GM12878 (cell line): ENCODE data around the gene CATSPERZ. TPM values are rescaled to one million over a fixed set of nuclear protein-coding genes. Genes with fewer than 3 reads are reported as not detected.

Experiments used
- CEBPB ChIP-seq, 2 experiments: fragments of 150-350 bp in 1 of 2; IDR thresholded peaks; 2 replicates each; pipeline ENCODE4 v1.6.1; 2012 to 2014; ENCODE audit warnings: low read depth in 2 of 2, low read length in 2 of 2, borderline replicate concordance in 1 of 2, inconsistent platforms in 1 of 2
- DPF2 ChIP-seq: fragments of 450-650 bp; IDR thresholded peaks from 2 replicates; pipeline ENCODE4 v1.6.1; 2017; ENCODE audit warnings: mild to moderate bottlenecking
- ELK1 ChIP-seq: IDR thresholded peaks from 2 replicates; pipeline ENCODE4 v1.6.1; 2012; ENCODE audit warnings: low read depth, low read length, improper control_type of control experiment
- ETV6 ChIP-seq, 2 experiments: fragments of 450-650 bp in 1 of 2; IDR thresholded peaks in 1 of 2; conservative IDR thresholded peaks in 1 of 2; 2 replicates each; pipeline ENCODE4 v1.6.1; 2014; ENCODE audit warnings: antibody characterized with exemption in 1 of 2, borderline replicate concordance in 1 of 2, low read depth in 1 of 2, mild to moderate bottlenecking in 1 of 2, moderate library complexity in 1 of 2
- IRF3 ChIP-seq: fragments of 450-650 bp; IDR thresholded peaks from 2 replicates; pipeline ENCODE4 v1.6.1; 2014; ENCODE audit warnings: mild to moderate bottlenecking
- MXI1 ChIP-seq: fragments of 150-350 bp; IDR thresholded peaks from 2 replicates; pipeline ENCODE4 v1.6.1; 2011; ENCODE audit warnings: low read depth, mild to moderate bottlenecking, inconsistent platforms, low read length, improper control_type of control experiment
- SMC3 ChIP-seq: IDR thresholded peaks from 2 replicates; pipeline ENCODE4 v1.6.1; 2011; ENCODE audit warnings: low read length, improper control_type of control experiment, borderline replicate concordance
- STAT1 ChIP-seq: fragments of 450-650 bp; conservative IDR thresholded peaks from 2 replicates; pipeline ENCODE4 v1.6.1; 2014; ENCODE audit warnings: antibody characterized with exemption, mild to moderate bottlenecking
- TBL1XR1 ChIP-seq: IDR thresholded peaks from 2 replicates; pipeline ENCODE4 v1.6.1; 2012; ENCODE audit warnings: low read depth, low read length, improper control_type of control experiment
- ZNF592 ChIP-seq: fragments of 450-650 bp; IDR thresholded peaks from 2 replicates; pipeline ENCODE4 v1.6.1; 2017; ENCODE audit warnings: mild to moderate bottlenecking, moderate library complexity
- ZSCAN29 ChIP-seq: fragments of 450-650 bp; IDR thresholded peaks from 2 replicates; pipeline ENCODE4 v1.6.1; 2017; ENCODE audit warnings: mild to moderate bottlenecking, moderate library complexity
- polyA plus RNA-seq, 11 experiments: library from polyadenylated mRNA; depleted of rRNA in 4 of 11; unstranded in 6 of 11; stranded (reverse) in 5 of 11; fragments of >200 nt; fragmentation: Nextera tagmentation in 4 of 11; fragmentation: Illumina TruSeq in 1 of 11; extraction: Ambion mirVana in 4 of 11; extraction: Trizol in 1 of 11; gene quantifications; 1 replicate in 1 of 11; 2 replicates in 10 of 11; pipeline versions ENCODE4 v1.2.1 to v1.2.3, GENCODE V29; 2011 to 2016; ENCODE audit warnings: inconsistent platforms in 2 of 11, missing spikeins in 2 of 11, low read depth in 1 of 11
- total RNA-seq, 4 experiments: library from RNA; depleted of rRNA in 3 of 4; stranded (reverse); fragments of >200 nt in 3 of 4; fragmentation: Illumina TruSeq in 1 of 4; extraction: Trizol in 1 of 4; gene quantifications; 2 replicates each; pipeline versions ENCODE4 v1.2.1 to v1.2.3, GENCODE V29; 2013 to 2021
- TF ChIP-seq, protein P1 (sequence below): IDR thresholded peaks from 2 replicates; pipeline ENCODE4 v1.6.1; 2011; ENCODE audit warnings: borderline replicate concordance, low read depth, mild to moderate bottlenecking, moderate library complexity, mixed read lengths, low read length; ENCODE audit not compliant: insufficient read depth; ENCODE audit errors: extremely low read length
- TF ChIP-seq, protein P2 (sequence below): fragments of 450-650 bp; IDR thresholded peaks from 2 replicates; pipeline ENCODE4 v1.6.1; 2018; ENCODE audit warnings: mild to moderate bottlenecking, low read depth, moderate library complexity; ENCODE audit not compliant: partially characterized antibody
- TF ChIP-seq, protein P3 (sequence below): IDR thresholded peaks from 2 replicates; pipeline ENCODE4 v1.6.1; 2012; ENCODE audit warnings: low read depth, low read length, improper control_type of control experiment
- TF ChIP-seq, protein P4 (sequence below): IDR thresholded peaks from 2 replicates; pipeline ENCODE4 v1.6.1; 2011; ENCODE audit warnings: low read depth, mild to moderate bottlenecking, low read length, moderate library complexity, borderline replicate concordance; ENCODE audit errors: extremely low read depth

The CATSPERZ gene
- total and polyA plus RNA-seq, 10 of the 15 experiments (the other 5 are each of a cell fraction or from before 2014, with no cell fraction given): 0.12 to 0.31 TPM; not detected in 8

- TF ChIP-seq ELK1: no peak
- TF ChIP-seq ETV6 (conservative IDR thresholded peaks at IDR 0.05 in 1 of 2, IDR thresholded peaks at IDR 0.05 in 1 of 2; ENCODE audit: borderline replicate concordance in 1 of 2, low read depth in 1 of 2): no peak
- no peak for TF ChIP-seq SMC3
- no peak for TF ChIP-seq DPF2
- TF ChIP-seq, protein P1, sequence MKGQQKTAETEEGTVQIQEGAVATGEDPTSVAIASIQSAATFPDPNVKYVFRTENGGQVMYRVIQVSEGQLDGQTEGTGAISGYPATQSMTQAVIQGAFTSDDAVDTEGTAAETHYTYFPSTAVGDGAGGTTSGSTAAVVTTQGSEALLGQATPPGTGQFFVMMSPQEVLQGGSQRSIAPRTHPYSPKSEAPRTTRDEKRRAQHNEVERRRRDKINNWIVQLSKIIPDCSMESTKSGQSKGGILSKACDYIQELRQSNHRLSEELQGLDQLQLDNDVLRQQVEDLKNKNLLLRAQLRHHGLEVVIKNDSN: no peak
- no peak for TF ChIP-seq CEBPB (IDR thresholded peaks at IDR 0.05; ENCODE audit: borderline replicate concordance in 1 of 2, low read depth in 2 of 2, low read length in 2 of 2)
- no peak for TF ChIP-seq ZNF592
- no peak for TF ChIP-seq ZSCAN29
- TF ChIP-seq, protein P2, sequence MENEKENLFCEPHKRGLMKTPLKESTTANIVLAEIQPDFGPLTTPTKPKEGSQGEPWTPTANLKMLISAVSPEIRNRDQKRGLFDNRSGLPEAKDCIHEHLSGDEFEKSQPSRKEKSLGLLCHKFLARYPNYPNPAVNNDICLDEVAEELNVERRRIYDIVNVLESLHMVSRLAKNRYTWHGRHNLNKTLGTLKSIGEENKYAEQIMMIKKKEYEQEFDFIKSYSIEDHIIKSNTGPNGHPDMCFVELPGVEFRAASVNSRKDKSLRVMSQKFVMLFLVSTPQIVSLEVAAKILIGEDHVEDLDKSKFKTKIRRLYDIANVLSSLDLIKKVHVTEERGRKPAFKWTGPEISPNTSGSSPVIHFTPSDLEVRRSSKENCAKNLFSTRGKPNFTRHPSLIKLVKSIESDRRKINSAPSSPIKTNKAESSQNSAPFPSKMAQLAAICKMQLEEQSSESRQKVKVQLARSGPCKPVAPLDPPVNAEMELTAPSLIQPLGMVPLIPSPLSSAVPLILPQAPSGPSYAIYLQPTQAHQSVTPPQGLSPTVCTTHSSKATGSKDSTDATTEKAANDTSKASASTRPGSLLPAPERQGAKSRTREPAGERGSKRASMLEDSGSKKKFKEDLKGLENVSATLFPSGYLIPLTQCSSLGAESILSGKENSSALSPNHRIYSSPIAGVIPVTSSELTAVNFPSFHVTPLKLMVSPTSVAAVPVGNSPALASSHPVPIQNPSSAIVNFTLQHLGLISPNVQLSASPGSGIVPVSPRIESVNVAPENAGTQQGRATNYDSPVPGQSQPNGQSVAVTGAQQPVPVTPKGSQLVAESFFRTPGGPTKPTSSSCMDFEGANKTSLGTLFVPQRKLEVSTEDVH: no peak
- TF ChIP-seq STAT1: no peak
- TF ChIP-seq, protein P3, sequence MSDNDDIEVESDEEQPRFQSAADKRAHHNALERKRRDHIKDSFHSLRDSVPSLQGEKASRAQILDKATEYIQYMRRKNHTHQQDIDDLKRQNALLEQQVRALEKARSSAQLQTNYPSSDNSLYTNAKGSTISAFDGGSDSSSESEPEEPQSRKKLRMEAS: 0 out of 2 replicates have a peak, but pooled peaks have one; percentile 26
- peak; percentile 88 for TF ChIP-seq MXI1
- TF ChIP-seq IRF3: peak; percentile 59
- no peak for TF ChIP-seq TBL1XR1
- TF ChIP-seq, protein P4, sequence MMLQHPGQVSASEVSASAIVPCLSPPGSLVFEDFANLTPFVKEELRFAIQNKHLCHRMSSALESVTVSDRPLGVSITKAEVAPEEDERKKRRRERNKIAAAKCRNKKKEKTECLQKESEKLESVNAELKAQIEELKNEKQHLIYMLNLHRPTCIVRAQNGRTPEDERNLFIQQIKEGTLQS: no peak
These were observed 15.9 kb upstream of the CATSPERZ start, which contains the start of gene BAD (continued) for GRCh38 chr11:64284048-64284961.
